ENCODE results near the gene DPYD.

The DPYD gene

GRCh38 chr1:97166626-97167025, 754.2 kb downstream of the DPYD start:
- Histone ChIP-seq H3K9me3 (ENCODE audit: severe bottlenecking) (no peaks in the 10 kb centered on the region), H3K27me3 (ENCODE audit: insufficient read depth, low read depth, severe bottlenecking) (no peaks in the 10 kb centered on the region), H3K27ac (no peak overlapping the region), H3K36me3 (no peaks in the 10 kb centered on the region), H3K4me3 (ENCODE audit: low read depth, low read length) (no peak overlapping the region)
- no peak for DNase-seq
- TF ChIP-seq CTCF (IDR thresholded peaks at IDR 0.05; ENCODE audit: low read depth, low read length): no peak

- no peak for TF ChIP-seq CTCF (IDR thresholded peaks at IDR 0.05; ENCODE audit: low read depth, low read length)
- Histone ChIP-seq H3K4me3 (ENCODE audit: low read depth, low read length) (no peak overlapping the region), H3K36me3 (no peaks in the 10 kb centered on the region), H3K27ac (no peak overlapping the region), H3K27me3 (ENCODE audit: insufficient read depth, low read depth, severe bottlenecking) (no peaks in the 10 kb centered on the region), H3K9me3 (ENCODE audit: severe bottlenecking) (no peaks in the 10 kb centered on the region)
- no peak for DNase-seq
Measured at GRCh38 chr1:97164276-97164639, 756.6 kb downstream of the DPYD start.

GRCh38 chr1:97163591-97164275, 757.1 kb downstream of the DPYD start:
- Histone ChIP-seq H3K4me3 (ENCODE audit: low read depth, low read length) (no peak overlapping the region), H3K27ac (no peak overlapping the region), H3K9me3 (ENCODE audit: severe bottlenecking) (no peaks in the 10 kb centered on the region), H3K27me3 (ENCODE audit: insufficient read depth, low read depth, severe bottlenecking) (no peaks in the 10 kb centered on the region), H3K36me3 (no peaks in the 10 kb centered on the region)
- no peak for DNase-seq
- TF ChIP-seq CTCF (IDR thresholded peaks at IDR 0.05; ENCODE audit: low read depth, low read length): no peak

GRCh38 chr1:97160818-97161217, 760.0 kb downstream of the DPYD start:
- no peak for TF ChIP-seq CTCF (IDR thresholded peaks at IDR 0.05; ENCODE audit: low read depth, low read length)
- Histone ChIP-seq H3K9me3 (ENCODE audit: severe bottlenecking) (no peaks in the 10 kb centered on the region), H3K27ac (no peak overlapping the region), H3K36me3 (no peaks in the 10 kb centered on the region), H3K27me3 (ENCODE audit: insufficient read depth, low read depth, severe bottlenecking) (no peaks in the 10 kb centered on the region), H3K4me3 (ENCODE audit: low read depth, low read length) (no peak overlapping the region)
- no peak for DNase-seq

GRCh38 chr1:97159342-97159741, 761.5 kb downstream of the DPYD start:
- Histone ChIP-seq H3K36me3 (no peaks in the 10 kb centered on the region), H3K4me3 (ENCODE audit: low read depth, low read length) (no peak overlapping the region), H3K27me3 (ENCODE audit: insufficient read depth, low read depth, severe bottlenecking) (no peaks in the 10 kb centered on the region), H3K27ac (no peak overlapping the region), H3K9me3 (ENCODE audit: severe bottlenecking) (no peaks in the 10 kb centered on the region)
- TF ChIP-seq CTCF (IDR thresholded peaks at IDR 0.05; ENCODE audit: low read depth, low read length): no peak
- no peak for DNase-seq

- TF ChIP-seq CTCF (IDR thresholded peaks at IDR 0.05; ENCODE audit: low read depth, low read length): no peak
- no peaks in the 10 kb centered on the region for H3K27me3 ChIP-seq (ENCODE audit: insufficient read depth, low read depth, severe bottlenecking)
- no peak for DNase-seq
- H3K27ac ChIP-seq: no peak overlapping the region
- no peaks in the 10 kb centered on the region for H3K36me3 ChIP-seq
- H3K4me3 ChIP-seq (ENCODE audit: low read depth, low read length): no peak overlapping the region
- no peaks in the 10 kb centered on the region for H3K9me3 ChIP-seq (ENCODE audit: severe bottlenecking)
Measured at GRCh38 chr1:97158691-97159096, 762.1 kb downstream of the DPYD start.
